GM18519 (cell line): Measurements from ENCODE around the gene VILL.

Source experiments
- ATAC-seq: cut with Tn5 transposase; IDR thresholded peaks from one replicate; pipeline ENCODE4 v1.9.1; 2021; ENCODE audit warnings: mild to moderate bottlenecking, moderate library complexity; ENCODE audit not compliant: unreplicated experiment, low FRiP score

The VILL gene

DNA sequence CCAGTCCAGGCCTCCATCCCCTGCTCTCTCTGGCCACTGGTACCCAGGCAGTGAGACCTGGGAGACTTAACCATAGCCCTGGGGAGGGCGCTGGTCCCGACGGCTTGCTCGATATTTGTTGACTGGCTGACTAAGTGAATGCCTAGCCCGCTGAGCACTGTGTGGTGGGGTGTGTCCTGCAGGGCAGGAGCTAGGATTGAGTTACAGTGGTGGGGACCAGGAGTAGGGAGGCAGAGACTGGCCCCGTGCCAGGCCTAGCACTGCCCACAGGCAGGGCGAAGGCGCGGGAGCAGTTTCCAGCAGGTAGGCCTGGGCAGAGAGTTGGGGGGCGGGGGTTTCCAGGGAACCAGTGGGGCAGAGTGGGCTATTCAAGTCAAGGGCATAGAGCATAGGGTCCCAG lies at the start of gene VILL:
Gene VILL, plus strand, starts transcription at position 260 of the 400 bp plus-strand sequence. CDS start 2,887 bp downstream, outside the sequence.
- no peak for ATAC-seq

DNA sequence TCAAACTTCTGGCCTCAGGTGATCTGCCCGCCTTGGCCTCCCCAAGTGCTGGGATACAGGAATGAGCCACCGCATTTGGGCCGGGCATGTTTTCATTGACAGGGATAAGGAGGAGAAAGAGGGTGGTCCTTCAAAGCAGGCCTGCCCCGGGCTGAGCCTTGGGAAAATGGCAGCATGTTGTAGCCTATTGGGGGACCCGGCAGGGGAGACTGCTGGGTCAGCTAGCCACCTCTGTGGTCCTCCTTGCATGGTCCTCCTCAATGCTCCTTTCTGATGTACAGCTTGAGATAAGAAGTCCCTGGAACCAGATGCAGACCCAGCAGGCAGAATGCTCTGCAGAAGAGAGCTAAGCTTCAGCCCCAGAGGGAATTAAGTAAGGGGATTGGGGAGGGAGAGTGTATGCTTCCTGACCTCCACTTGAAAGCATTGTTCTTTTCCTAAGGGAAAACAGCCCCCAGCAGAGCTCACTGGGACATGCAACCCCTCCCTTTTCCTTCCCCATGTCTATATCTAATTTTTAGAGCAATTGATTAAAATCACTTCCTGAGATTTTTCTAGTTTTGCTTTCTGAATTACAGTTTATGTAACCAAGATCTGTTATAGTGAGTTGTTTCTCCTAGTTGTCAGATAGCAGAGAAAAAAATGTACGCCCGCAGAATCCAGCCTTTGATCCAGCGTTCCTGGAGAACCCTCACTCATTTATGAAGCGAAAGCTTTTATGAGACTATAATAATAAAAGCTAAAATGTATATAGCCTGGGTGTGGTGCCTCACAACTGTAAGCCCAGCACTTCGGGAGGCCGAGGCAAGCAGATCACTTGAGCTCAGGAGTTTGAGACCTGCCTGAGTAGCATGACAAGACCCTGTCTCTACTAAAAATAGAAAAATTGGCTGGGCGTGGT lies 48.7 kb upstream of the VILL start:
- ATAC-seq, result no peak

DNA sequence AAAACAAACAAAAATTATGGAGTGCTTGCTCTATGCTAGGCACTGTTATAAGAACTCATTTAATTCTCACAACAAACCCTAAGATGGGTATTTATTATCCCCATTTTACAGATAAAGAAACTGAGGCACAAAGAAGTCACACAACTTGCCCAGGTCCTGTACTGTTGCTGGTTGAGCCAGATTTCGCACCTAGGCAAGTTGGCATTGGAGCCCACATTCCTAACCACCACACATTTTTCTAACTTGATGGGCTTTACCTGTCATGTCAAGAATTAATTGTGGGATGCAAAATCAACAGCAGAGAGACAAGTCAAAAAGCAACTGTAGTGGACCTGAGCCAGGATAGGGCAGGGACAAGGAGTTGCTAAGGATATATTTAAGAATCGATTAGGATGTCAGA lies 47.9 kb upstream of the VILL start:
- ATAC-seq, result no peak

DNA sequence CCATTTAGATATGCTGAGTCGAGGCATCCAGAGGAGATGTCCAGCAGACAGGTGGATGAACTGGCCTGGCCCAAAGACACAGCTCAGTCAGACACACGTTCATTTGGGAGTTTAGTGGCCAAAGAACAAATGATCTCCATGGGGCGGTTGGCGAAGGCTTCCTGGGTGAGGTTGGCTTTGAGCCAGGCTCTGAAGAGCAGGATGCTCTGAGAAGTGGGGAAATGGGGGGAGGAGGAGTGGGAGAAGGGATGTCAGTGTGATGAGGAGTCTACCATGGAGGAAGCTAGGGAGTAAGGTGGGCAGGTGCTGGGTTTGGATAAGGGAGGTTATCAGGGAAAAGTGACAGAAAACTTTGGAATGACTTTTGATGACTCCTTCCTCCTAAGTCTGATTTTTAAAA lies 47.5 kb upstream of the VILL start:
- ATAC-seq, result no peak

DNA sequence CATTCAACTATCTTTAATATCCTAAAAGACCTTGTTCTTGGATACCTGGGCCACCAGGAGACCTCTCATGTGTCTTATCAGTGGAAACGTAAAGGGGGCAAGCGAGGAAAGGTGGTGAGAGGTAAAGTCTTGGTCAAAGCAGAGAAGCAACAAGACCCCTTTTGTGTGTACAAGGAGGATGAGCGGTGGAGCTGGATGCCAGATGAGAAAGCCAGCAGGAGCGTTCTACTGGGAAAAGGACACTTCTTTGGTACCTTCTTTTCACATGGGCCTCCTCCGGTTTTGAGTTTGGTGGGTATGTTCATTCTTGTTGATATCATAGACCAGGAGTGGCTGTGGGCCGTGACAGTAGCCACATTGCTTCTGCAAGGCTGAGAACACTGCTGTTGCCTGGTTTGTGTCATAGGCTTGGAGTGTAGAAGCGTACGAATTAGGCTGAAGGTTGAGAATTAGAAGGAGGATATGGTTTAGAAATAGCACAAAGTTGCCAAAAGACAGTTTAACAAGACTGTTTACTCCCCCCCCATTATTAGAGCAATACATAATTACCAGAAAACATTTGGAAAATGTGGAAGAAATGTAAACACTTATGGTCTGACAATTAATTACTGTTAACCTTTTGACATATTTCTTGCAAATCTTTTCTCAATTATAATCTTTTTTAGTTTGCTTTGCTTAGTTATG lies 46.8 kb upstream of the VILL start:
- no peak for ATAC-seq

DNA sequence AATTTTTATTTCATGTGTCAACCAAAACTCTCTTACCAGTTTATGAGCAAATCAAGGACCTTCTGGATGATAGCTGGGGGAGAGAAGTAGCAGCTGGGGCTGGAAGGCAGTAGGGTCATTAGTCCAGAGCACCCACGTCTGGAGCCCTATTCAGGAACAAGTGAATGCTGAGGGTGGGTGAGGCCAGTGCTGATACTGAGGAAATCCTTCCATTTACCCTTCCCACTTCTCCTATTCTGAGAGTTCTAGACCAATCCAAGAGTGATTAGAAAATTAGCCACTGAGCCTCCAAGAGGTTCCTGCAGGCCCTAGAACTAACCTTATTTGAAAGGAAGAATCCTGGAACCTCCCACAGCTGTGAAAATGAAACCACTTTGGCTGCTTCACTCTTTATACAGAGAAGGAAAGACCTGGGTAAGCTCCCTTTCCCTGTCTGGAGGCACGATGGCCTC lies 46.2 kb upstream of the VILL start:
- no peak for ATAC-seq

DNA sequence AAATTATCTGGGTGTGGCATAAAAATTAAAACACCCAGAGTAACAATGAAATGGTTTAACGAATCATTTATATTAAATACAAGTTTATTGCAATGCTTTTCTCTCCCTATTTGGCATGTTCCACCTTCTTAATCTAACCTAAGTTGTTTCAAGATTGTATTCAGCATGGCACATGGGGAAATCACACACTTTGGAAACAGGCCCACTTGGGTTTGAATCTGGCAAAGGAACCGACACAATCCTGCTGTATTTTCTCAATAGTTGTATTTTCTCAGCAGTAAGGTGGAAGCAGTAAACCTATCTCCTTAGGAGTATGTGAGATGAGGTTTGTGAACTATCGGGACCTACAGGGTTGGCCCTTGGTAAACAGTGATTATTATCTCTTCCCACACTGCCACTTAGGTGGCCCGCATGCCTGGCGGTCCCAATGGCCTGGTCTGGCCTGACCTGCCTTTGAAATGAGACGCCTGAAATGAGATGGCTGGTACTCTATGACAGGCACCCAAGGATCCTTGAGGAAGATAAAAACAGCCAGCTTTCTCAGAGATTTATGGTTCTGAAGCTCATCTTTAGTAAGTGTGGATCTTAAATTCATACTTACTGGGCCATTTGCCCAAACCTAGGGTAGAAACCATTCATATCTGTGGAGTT lies 45.3 kb upstream of the VILL start:
- no peak for ATAC-seq

DNA sequence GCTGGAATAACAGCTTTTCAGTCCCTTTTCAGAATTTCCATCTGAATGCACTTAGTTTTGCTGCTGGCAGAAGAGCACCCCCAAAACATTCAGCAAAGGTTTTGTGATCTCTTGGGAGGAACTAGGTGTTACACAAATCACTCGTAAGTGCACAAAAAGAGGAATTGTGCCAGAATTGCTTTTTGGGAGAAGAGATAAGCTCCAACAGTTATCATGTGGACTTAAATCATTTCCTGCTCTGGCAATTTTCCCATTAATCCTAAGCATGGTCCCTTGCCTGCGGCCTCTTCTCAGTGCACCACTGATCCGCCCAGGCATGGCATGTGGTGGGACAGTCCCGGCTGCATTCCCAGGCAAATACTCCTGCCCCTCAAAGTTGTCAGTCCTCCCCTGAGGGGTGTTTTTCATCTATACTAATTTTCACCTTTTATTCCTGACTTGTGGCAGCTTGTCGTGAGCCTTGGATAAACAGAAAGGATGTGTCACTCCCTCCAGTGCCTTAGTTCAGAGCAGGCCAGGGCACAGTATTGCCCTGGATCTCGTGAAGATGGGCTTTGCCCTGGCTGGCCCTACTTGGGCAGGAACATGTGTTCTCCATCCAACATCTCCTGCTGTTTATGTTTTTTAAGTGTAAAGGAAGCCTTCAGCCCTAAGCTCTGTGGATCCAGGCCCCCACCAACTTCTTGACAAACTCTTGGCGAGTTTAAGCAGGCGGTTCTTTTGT lies 44.6 kb upstream of the VILL start:
- no peak for ATAC-seq

DNA sequence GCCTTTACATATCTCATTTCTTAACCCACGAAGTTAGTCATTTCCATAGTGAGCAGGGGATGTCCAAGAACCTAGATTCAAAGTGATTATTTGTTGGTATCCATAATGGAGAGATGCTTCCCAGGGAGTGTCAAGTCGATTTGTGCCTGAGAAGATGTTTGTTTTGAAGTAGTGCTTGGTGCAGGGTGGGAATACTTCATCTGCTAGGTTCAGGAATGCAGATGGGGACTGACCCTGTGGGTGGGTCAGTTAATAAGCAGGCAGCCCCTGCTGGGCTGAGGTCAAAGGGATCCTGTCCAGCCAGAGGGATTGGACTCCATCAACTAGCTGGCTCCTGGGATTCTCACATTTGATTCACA lies 44.1 kb upstream of the VILL start:
- ATAC-seq, result no peak

DNA sequence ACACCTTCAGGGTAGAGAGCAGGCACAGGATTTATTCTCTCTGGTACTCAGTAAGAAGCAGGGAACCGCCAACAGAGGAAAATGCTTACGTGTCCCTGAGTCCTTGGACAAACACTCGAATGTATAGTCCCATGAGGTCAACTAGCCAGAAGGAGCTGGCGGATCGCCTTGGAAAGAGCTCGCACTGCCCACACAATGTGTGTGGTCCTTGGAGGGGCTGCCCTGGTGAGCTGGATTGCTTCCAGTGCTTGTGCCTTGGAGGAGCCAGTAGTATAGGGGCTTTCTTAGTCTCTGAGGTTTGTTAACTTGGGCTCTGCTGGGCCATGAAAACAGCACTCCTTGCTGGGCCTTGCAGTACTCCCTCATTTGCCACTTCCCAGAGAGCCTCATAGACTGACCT lies 40.7 kb upstream of the VILL start:
- ATAC-seq, result no peak

DNA sequence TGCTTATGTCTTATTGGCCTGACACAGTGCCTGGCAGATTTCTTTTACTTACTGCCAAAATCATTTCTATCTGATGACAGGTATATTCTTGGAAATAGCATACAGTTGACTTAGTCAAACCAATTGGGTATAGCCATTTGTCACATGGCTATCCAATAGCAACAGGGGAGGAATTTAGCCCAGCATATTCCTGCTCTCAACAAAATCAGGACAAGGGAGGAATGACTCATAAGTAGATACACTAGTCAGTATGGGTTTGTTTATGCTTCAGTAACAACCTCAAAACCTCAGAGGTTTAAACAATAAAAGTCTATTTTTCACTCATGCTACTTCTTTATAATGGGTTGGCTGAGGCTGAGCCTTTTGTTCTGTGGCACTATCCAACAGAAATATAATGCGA lies 38.0 kb upstream of the VILL start:
- ATAC-seq, result no peak

DNA sequence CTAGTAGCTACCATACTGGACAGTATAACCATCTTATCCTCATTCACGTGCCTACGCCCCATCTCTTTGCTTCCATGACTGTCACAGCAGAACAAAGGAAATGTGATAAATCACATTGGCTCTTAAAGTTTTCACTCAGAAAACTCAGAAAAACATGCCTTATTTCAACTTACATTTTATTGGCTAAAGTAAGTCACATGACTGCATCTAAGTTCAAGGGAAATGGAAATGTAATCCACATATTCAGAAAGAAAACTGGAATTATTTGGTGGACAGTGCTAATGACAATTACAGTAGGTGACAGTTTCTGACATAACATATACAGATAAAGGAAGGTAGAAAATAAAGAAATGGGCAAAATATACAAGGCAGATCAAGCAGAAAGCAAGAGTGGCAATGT lies 37.4 kb upstream of the VILL start:
- no peak for ATAC-seq

DNA sequence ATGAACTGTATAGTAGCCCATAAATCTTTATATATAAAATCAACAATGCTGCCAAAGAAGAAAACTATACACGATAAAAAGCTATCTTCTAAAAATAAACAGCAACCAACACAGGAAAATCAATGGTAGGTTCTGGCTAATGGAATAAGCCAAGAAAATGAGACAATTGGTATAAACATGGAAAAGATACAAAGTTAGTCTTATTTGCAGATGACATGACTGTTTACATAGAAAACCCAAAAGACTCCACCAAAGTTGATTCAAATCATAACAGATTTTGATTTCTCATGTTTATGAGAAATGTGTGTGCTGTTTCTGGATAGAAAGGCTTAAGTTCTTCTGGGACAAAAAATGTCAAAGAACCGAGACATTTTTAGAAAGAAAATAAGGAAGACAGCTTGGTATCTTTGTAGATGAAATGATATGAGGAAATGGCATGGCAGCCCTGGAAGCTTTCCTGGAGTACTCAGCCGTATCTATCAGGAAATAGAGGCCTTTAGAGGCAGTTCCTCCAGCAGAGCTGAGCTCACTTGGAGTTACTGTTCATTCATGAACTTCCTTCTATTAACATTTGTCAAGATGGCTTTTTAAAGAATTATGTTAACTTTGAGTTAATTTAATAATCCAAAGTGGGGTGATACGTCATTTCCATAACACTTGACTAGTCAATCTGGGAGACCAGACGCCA lies 36.7 kb upstream of the VILL start:
- no peak for ATAC-seq

DNA sequence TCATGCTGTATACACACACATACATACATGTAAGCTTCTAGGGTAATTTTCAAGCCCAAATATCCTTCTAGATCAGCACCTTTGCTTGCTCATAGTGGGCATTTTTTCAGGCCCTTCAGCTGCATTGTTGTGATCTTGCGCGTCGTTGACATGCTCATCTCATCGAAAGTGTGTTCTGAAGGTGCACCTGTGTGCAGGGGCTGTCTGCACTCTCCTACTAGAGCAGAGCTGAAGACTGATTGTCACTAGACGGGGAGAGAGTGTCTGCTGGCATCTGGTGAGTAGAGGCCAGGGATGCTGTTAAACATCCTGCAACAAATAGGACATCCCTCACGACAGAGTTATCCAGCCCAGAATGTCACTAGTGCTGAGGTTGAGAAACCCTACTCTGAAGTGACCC lies 35.7 kb upstream of the VILL start:
- no peak for ATAC-seq

DNA sequence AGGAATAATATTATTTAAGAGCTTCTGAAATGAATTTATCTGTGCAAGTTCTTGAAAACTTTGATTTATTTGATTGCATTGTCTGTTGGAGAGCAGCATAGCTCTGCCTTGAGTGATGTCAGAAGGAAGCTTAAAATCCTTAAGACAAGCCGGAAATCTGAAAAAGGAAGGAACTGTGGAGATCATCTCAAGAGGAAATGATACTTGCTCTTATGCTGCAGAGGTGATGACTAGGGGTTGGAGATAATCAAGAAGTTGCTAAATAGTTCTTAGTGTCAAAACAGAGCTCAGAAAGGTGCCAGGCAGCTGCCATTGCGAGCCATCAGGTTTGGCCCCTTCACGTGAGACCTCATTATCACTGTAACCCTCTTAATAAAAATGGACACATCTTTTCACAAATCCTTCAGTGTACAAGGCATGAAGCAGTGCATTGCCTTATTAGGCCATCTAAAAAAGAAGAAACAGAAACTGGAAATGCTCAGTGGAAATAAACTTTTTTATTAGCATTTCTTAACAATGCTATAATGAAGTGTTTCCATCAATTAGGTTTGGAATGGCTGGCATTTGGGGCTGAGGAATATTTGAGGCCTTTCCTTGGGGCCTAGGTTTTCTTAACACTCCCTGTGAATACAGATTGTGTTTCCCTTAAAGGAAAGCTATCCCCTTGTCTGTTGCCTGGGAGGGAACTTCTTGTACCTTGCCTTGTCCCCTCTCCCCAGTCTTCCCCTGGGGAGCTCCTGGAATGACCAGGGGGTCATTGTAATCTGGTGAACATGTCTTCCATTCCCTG lies 34.5 kb upstream of the VILL start:
- no peak for ATAC-seq

DNA sequence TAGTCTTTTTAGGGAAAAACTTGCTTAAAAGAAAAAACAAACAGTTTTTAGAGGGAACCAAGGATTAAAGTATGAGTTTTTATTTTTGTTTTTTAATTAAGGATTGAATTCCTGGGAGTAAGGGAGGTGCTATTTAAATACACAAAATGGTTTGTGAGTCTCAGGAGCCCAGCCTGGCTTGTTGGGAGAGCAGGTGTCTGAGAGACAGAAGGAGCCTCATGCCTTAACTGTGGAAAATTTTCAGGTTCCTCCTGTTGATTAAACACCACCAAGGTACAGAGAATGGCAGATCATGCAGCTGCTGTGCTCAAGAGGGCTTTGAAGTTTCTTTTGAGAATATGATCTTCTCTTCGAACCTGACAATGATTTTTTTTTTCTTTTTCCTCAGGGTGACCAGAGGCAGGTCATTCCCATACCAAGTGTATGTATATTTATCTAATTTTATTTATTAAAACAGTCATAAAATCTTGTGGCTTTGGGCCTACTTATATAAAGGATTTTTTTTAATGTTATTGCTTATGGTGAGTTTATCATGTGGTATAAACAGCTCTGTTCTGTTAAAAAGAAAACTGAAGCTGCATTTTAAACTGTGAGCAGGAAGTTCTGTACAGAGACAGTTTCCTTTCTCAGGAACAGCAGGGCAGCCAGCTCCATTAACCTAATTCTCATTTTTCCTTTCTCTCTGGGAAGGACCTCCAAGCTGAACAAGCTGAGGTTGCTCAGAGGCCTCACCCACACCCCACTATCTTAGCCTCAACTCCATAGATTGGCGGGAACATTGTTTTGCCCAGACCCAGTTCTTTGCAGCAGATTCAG lies 33.7 kb upstream of the VILL start:
- ATAC-seq, result no peak

DNA sequence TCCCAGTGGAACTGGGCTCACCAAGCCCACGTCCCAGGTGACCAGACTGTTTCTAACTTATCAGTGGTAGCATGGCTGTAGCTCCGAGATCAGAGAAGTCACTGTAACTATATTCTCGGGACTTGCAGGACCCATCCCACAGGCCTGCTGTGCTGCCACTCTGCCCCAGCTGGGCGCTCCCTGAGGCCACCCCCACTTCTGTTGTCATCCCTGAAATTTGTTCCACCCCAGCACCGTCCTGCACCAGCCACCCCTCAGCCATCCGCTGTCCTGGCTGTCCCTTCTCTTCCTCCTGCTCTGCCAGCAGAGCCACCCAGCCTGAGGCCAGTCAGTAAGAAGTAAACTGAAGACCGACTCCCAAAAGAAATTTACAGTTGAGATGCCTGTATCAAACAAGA lies 33.0 kb upstream of the VILL start:
- no peak for ATAC-seq

DNA sequence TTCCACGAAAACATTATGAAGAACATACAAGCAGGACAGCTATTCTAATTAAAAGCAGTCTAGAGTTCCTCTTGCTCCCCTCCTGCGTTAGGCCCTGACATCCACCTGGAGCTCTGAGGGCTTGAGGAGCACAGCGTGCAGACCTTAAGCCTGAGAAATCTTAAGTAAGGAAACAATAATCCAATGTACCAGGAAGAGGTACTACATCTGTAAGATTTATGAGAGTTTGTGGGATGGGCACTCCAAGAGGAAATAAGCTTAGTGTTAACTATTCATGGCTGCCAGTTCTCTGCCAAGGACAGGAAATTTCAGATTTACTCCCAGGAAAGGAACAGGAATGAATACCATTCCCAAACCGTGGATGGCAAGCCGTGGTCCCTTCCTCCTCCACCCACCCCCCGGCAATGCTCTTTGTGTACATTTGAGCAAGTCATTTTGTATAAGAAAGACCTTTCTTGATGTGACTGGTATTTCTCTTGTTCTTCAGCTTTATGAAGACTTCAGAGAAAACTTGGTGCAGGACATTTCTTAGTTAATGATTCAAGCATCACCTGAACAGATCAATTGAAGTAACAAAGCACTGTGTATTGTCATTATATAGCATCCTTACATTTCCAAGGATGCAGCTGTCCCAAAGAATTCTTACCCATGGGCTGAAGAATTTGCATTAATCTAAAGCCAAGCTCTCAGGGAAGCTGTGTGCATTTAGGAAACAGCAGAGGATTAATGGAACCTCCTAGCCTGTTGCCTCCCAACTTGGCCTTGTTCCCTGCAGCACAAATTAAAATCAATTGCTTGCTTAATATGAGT lies 28.8 kb upstream of the VILL start:
- no peak for ATAC-seq
